Dendritic cell treated with granulocyte-macrophage colony-stimulating factor and Interleukin-4, amounts not matched to agents 40 ng/mL and 50 ng/mL, for 4 days (primary cell): Measurements from ENCODE around the gene GDPD2.
A peak's percentile ranks its signal among the peaks of the same experiment; 100 is the strongest.

ENCODE experiments used
- H3K27ac Mint-ChIP-seq: one replicate; pipeline ENCODE4 v1.8.0; 2022; ENCODE audit warnings: mild to moderate bottlenecking, mixed read lengths
- H3K27me3 Mint-ChIP-seq: one replicate; pipeline ENCODE4 v1.8.0; 2022; ENCODE audit warnings: mild to moderate bottlenecking, mixed read lengths
- H3K36me3 Mint-ChIP-seq: one replicate; pipeline ENCODE4 v1.8.0; 2022; ENCODE audit warnings: low read depth, mixed read lengths
- H3K4me1 Mint-ChIP-seq: one replicate; pipeline ENCODE4 v1.8.0; 2022; ENCODE audit warnings: low read depth, mixed read lengths
- H3K4me3 Mint-ChIP-seq: one replicate; pipeline ENCODE4 v1.8.0; 2022; ENCODE audit warnings: mild to moderate bottlenecking, moderate library complexity, mixed read lengths
- H3K9me3 Mint-ChIP-seq: one replicate; pipeline ENCODE4 v1.8.0; 2022; ENCODE audit warnings: mixed read lengths
- intact Hi-C: fragments of 100-400 bp; cut with micrococcal nuclease; formaldehyde crosslinking; loops from one replicate; pipeline ENCODE4 v1.15.0; 2022

Gene GDPD2

GRCh38 chrX:70445951-70446350, 22.8 kb downstream of the GDPD2 start:
- intact Hi-C loops: no loop called here
- Mint-ChIP-seq H3K27ac (no peak overlapping the region), H3K9me3 (no peaks in the 10 kb centered on the region), H3K27me3 (peaks cover 63% of the 10 kb centered on the region), H3K4me3 (no peak overlapping the region), H3K4me1 (no peaks in the 10 kb centered on the region), H3K36me3 (no peaks in the 10 kb centered on the region)

- peaks cover 62% of the 10 kb centered on the region for H3K27me3 Mint-ChIP-seq
- no peaks in the 10 kb centered on the region for H3K9me3 Mint-ChIP-seq
- H3K27ac Mint-ChIP-seq: no peak overlapping the region
- no peak overlapping the region for H3K4me3 Mint-ChIP-seq
- no peaks in the 10 kb centered on the region for H3K4me1 Mint-ChIP-seq
- H3K36me3 Mint-ChIP-seq: no peaks in the 10 kb centered on the region
- intact Hi-C loops: no loop called here
Measured at GRCh38 chrX:70446380-70447350, 23.6 kb downstream of the GDPD2 start.

- intact Hi-C loops: no loop called here
- Mint-ChIP-seq H3K4me1 (peaks cover 17% of the 10 kb centered on the region), H3K27ac (no peak overlapping the region), H3K27me3 (peaks cover 69% of the 10 kb centered on the region), H3K9me3 (no peaks in the 10 kb centered on the region), H3K4me3 (no peak overlapping the region), H3K36me3 (no peaks in the 10 kb centered on the region)
Measured at GRCh38 chrX:70449457-70449966, 26.4 kb downstream of the GDPD2 start.

GRCh38 chrX:70452143-70452733, 29.1 kb downstream of the GDPD2 start:
- Mint-ChIP-seq H3K9me3 (no peaks in the 10 kb centered on the region), H3K4me3 (peak overlapping the region; percentile 79), H3K27me3 (peaks cover 74% of the 10 kb centered on the region), H3K27ac (no peak overlapping the region), H3K36me3 (no peaks in the 10 kb centered on the region), H3K4me1 (peaks cover 28% of the 10 kb centered on the region)
- intact Hi-C loops: loop anchor here (5.0 to 10.0 kb wide), 2 partner anchors 103 to 210 kb away; no protein-coding TSS in a partner anchor

- H3K4me3 Mint-ChIP-seq: no peak overlapping the region
- intact Hi-C loops: loop anchor here (5.0 to 10.0 kb wide), 2 partner anchors 102 to 209 kb away; no protein-coding TSS in a partner anchor
- H3K4me1 Mint-ChIP-seq: peaks cover 28% of the 10 kb centered on the region
- peaks cover 75% of the 10 kb centered on the region for H3K27me3 Mint-ChIP-seq
- H3K9me3 Mint-ChIP-seq: no peaks in the 10 kb centered on the region
- H3K36me3 Mint-ChIP-seq: no peaks in the 10 kb centered on the region
- H3K27ac Mint-ChIP-seq: no peak overlapping the region
Measured at GRCh38 chrX:70453024-70453618, 30.0 kb downstream of the GDPD2 start.

GRCh38 chrX:70454441-70455365, 31.6 kb downstream of the GDPD2 start:
- Mint-ChIP-seq H3K36me3 (no peaks in the 10 kb centered on the region), H3K4me3 (peak overlapping the region; percentile 32), H3K9me3 (no peaks in the 10 kb centered on the region), H3K27me3 (peaks cover 72% of the 10 kb centered on the region), H3K4me1 (peaks cover 28% of the 10 kb centered on the region), H3K27ac (no peak overlapping the region)
- intact Hi-C loops: loop anchor here (5.0 to 10.0 kb wide), 2 partner anchors 100 to 208 kb away; no protein-coding TSS in a partner anchor

GRCh38 chrX:70455366-70456202, 32.5 kb downstream of the GDPD2 start:
- no peaks in the 10 kb centered on the region for H3K9me3 Mint-ChIP-seq

GRCh38 chrX:70456256-70456655, 33.1 kb downstream of the GDPD2 start:
- H3K4me1 Mint-ChIP-seq: peaks cover 28% of the 10 kb centered on the region
- H3K27me3 Mint-ChIP-seq: peaks cover 63% of the 10 kb centered on the region
- intact Hi-C loops: loop anchor here (10.0 kb wide), 1 partner anchor 99 kb away; no protein-coding TSS in a partner anchor
- no peak overlapping the region for H3K4me3 Mint-ChIP-seq
- H3K27ac Mint-ChIP-seq: no peak overlapping the region
- no peaks in the 10 kb centered on the region for H3K9me3 Mint-ChIP-seq
- no peaks in the 10 kb centered on the region for H3K36me3 Mint-ChIP-seq

More at GRCh38 chrX:70455366-70456202, 32.5 kb downstream of the GDPD2 start:
- Mint-ChIP-seq H3K27ac (no peak overlapping the region), H3K27me3 (peaks cover 67% of the 10 kb centered on the region), H3K4me3 (peak overlapping the region; percentile 32), H3K36me3 (no peaks in the 10 kb centered on the region), H3K4me1 (peaks cover 28% of the 10 kb centered on the region)
- intact Hi-C loops: loop anchor here (10.0 kb wide), 1 partner anchor 99 kb away; no protein-coding TSS in a partner anchor

GRCh38 chrX:70461026-70461425, 37.9 kb downstream of the GDPD2 start:
- Mint-ChIP-seq H3K4me3 (no peak overlapping the region), H3K27ac (no peak overlapping the region), H3K36me3 (no peaks in the 10 kb centered on the region), H3K27me3 (peaks cover 18% of the 10 kb centered on the region), H3K9me3 (no peaks in the 10 kb centered on the region), H3K4me1 (peaks cover under 1% of the 10 kb centered on the region)
- intact Hi-C loops: no loop called here

GRCh38 chrX:70464051-70464450, 40.9 kb downstream of the GDPD2 start:
- Mint-ChIP-seq H3K27ac (no peak overlapping the region), H3K4me1 (no peaks in the 10 kb centered on the region)

GRCh38 chrX:70466968-70467367, 43.9 kb downstream of the GDPD2 start:
- peaks cover 15% of the 10 kb centered on the region for H3K4me1 Mint-ChIP-seq
- H3K27ac Mint-ChIP-seq: no peak overlapping the region
- H3K4me3 Mint-ChIP-seq: no peak overlapping the region
- intact Hi-C loops: no loop called here
- peaks cover 9% of the 10 kb centered on the region for H3K27me3 Mint-ChIP-seq
- H3K9me3 Mint-ChIP-seq: no peaks in the 10 kb centered on the region
- no peaks in the 10 kb centered on the region for H3K36me3 Mint-ChIP-seq

More at GRCh38 chrX:70464051-70464450, 40.9 kb downstream of the GDPD2 start:
- intact Hi-C loops: no loop called here
- no peaks in the 10 kb centered on the region for H3K36me3 Mint-ChIP-seq
- no peak overlapping the region for H3K4me3 Mint-ChIP-seq
- H3K27me3 Mint-ChIP-seq: peaks cover 2% of the 10 kb centered on the region
- no peaks in the 10 kb centered on the region for H3K9me3 Mint-ChIP-seq

- intact Hi-C loops: no loop called here
- H3K4me1 Mint-ChIP-seq: peaks cover 17% of the 10 kb centered on the region
- H3K36me3 Mint-ChIP-seq: no peaks in the 10 kb centered on the region
- no peak overlapping the region for H3K27ac Mint-ChIP-seq
- no peak overlapping the region for H3K4me3 Mint-ChIP-seq
- no peaks in the 10 kb centered on the region for H3K9me3 Mint-ChIP-seq
- H3K27me3 Mint-ChIP-seq: peaks cover 11% of the 10 kb centered on the region
Measured at GRCh38 chrX:70468709-70469108, 45.6 kb downstream of the GDPD2 start.
